Parathyroid adenoma (tissue), 2 donors: ENCODE data around the gene CDC25B.

ENCODE experiments used
- H2AFZ ChIP-seq: fragments of 300-600 bp; sonication (generic); one replicate; pipeline ENCODE4 v1.7.0; 2017; ENCODE audit warnings: antibody characterized with exemption, mild to moderate bottlenecking
- H3K27ac ChIP-seq: fragments of 300-600 bp; sonication (generic); one replicate; pipeline ENCODE4 v1.7.0; 2017
- H3K27me3 ChIP-seq: fragments of 300-600 bp; sonication (generic); one replicate; pipeline ENCODE4 v1.7.0; 2017; ENCODE audit warnings: low read length; ENCODE audit not compliant: control insufficient read depth, insufficient read depth
- H3K36me3 ChIP-seq: fragments of 300-600 bp; sonication (generic); one replicate; pipeline ENCODE4 v1.7.0; 2017; ENCODE audit warnings: low read length; ENCODE audit not compliant: control insufficient read depth, insufficient read depth
- H3K4me1 ChIP-seq: fragments of 300-600 bp; sonication (generic); one replicate; pipeline ENCODE4 v1.7.0; 2017; ENCODE audit warnings: control low read depth
- H3K4me2 ChIP-seq: fragments of 300-600 bp; sonication (generic); one replicate; pipeline ENCODE4 v1.7.0; 2017; ENCODE audit warnings: low read length
- H3K4me3 ChIP-seq: fragments of 300-600 bp; sonication (generic); one replicate; pipeline ENCODE4 v1.7.0; 2017; ENCODE audit warnings: low read depth, low read length
- H3K79me2 ChIP-seq: fragments of 300-600 bp; sonication (generic); one replicate; pipeline ENCODE4 v1.7.0; 2017; ENCODE audit warnings: control low read depth
- H3K9ac ChIP-seq: fragments of 300-600 bp; sonication (generic); one replicate; pipeline ENCODE4 v1.7.0; 2017; ENCODE audit warnings: mild to moderate bottlenecking
- H3K9me3 ChIP-seq: fragments of 300-600 bp; sonication (generic); one replicate; pipeline ENCODE4 v1.7.0; 2017; ENCODE audit warnings: low read length; ENCODE audit not compliant: control insufficient read depth
- TF ChIP-seq, protein P1 (sequence below): fragments of 300-600 bp; sonication (generic); IDR thresholded peaks from one replicate; pipeline ENCODE4 v1.7.0; 2017; ENCODE audit warnings: antibody characterized with exemption, mild to moderate bottlenecking
- donor health status: primary hyperparathyroidism.

CDC25B gene

DNA sequence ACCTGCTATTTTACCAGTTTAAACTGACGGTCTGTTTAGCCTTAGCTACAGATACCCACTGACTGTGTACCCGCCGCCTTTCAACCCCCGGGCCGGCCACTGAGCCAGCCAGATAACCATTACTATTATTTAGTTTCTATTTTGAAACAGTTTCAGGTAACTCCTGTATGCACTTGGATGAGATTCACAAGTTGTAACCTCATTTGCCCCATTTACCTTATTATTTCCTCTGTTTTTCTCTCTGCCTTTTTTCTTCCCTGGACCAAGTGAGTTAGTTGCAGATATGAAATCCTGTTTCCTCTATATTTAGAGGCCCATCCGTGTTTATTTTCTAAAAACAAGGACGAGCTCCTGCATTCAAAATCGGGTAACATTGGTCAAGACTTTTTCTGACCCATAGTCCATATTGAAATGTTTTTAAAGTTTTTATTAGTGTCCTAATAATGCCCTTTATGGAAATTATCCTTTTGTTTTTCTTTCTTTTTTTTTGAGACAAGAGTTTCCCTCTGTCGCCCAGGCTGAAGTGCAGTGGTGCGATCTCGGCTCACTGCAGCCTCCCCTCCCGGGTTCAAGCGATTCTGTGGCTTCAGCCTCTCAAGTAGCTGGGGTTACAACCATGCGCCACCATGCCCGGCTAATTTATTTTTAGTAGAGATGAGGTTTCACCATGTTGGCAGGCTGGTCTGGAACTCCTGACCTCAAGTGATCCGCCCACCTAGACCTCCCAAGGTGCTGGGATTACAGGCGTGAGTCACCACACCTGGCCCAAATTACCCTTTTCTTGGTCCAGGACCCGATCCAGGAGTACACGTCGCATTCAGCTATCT is 25.0 kb downstream of the CDC25B start:
- peak overlapping the region; percentile 98 for H3K27ac ChIP-seq
- peak overlapping the region; percentile 95 for H3K4me3 ChIP-seq
- peak overlapping the region; percentile 85 for H3K4me2 ChIP-seq
- no peaks in the 10 kb centered on the region for H3K9me3 ChIP-seq
- H3K79me2 ChIP-seq: no peaks in the 10 kb centered on the region
- TF ChIP-seq, protein P1, sequence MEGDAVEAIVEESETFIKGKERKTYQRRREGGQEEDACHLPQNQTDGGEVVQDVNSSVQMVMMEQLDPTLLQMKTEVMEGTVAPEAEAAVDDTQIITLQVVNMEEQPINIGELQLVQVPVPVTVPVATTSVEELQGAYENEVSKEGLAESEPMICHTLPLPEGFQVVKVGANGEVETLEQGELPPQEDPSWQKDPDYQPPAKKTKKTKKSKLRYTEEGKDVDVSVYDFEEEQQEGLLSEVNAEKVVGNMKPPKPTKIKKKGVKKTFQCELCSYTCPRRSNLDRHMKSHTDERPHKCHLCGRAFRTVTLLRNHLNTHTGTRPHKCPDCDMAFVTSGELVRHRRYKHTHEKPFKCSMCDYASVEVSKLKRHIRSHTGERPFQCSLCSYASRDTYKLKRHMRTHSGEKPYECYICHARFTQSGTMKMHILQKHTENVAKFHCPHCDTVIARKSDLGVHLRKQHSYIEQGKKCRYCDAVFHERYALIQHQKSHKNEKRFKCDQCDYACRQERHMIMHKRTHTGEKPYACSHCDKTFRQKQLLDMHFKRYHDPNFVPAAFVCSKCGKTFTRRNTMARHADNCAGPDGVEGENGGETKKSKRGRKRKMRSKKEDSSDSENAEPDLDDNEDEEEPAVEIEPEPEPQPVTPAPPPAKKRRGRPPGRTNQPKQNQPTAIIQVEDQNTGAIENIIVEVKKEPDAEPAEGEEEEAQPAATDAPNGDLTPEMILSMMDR: no peak
- H3K9ac ChIP-seq: peak overlapping the region; percentile 87
- H3K4me1 ChIP-seq: peaks cover 14% of the 10 kb centered on the region
- peak overlapping the region; percentile 84 for H2AFZ ChIP-seq
- no peaks in the 10 kb centered on the region for H3K36me3 ChIP-seq
- no peaks in the 10 kb centered on the region for H3K27me3 ChIP-seq

DNA sequence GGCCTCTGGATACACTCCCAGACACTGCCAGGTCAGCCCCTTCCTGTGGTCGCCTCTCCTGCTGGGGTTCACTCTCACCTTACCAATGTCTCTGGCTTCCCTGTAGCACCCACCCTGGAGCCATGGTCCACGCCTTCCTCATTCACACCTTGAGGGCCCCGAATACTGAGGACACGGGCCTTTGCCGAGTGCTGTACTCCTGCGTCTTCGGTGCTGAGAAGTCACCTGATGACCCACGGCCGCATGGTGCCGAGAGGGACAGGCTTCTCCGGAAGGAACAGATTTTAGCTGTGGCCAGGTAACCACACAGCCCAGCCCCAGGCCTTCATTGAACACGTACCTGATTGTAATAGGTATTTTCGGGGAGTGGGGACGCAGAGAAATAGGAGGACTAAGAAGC is 25.9 kb downstream of the CDC25B start:
- no peaks in the 10 kb centered on the region for H3K27me3 ChIP-seq
- no peaks in the 10 kb centered on the region for H3K36me3 ChIP-seq
- H2AFZ ChIP-seq: no peak overlapping the region
- peaks cover 14% of the 10 kb centered on the region for H3K4me1 ChIP-seq
- H3K27ac ChIP-seq: no peak overlapping the region
- H3K9ac ChIP-seq: no peak overlapping the region
- H3K9me3 ChIP-seq: no peaks in the 10 kb centered on the region
- H3K4me2 ChIP-seq: no peak overlapping the region
- TF ChIP-seq, protein P1: no peak
- no peak overlapping the region for H3K4me3 ChIP-seq
- H3K79me2 ChIP-seq: no peaks in the 10 kb centered on the region

DNA sequence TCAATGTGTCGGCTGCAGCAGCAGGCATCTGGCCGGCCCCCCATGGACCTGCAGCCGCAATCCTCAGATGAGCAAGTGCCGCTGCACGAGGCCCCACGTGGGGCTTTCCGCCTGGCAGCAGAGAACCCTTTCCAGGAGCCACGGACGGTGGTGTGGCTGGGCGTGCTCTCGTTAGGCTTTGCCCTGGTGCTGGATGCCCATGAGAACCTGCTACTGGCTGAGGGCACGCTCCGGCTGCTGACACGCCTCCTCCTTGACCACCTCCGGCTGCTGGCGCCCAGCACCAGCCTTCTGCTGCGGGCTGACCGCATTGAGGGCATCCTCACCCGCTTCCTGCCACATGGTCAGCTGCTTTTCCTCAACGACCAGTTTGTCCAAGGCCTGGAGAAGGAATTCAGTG is 27.8 kb downstream of the CDC25B start:
- no peaks in the 10 kb centered on the region for H3K79me2 ChIP-seq
- H2AFZ ChIP-seq: no peak overlapping the region
- no peak overlapping the region for H3K27ac ChIP-seq
- no peak overlapping the region for H3K4me2 ChIP-seq
- TF ChIP-seq, protein P1: no peak
- no peak overlapping the region for H3K4me3 ChIP-seq
- no peaks in the 10 kb centered on the region for H3K27me3 ChIP-seq
- H3K4me1 ChIP-seq: peaks cover 5% of the 10 kb centered on the region
- H3K9ac ChIP-seq: no peak overlapping the region
- H3K36me3 ChIP-seq: no peaks in the 10 kb centered on the region
- no peaks in the 10 kb centered on the region for H3K9me3 ChIP-seq

DNA sequence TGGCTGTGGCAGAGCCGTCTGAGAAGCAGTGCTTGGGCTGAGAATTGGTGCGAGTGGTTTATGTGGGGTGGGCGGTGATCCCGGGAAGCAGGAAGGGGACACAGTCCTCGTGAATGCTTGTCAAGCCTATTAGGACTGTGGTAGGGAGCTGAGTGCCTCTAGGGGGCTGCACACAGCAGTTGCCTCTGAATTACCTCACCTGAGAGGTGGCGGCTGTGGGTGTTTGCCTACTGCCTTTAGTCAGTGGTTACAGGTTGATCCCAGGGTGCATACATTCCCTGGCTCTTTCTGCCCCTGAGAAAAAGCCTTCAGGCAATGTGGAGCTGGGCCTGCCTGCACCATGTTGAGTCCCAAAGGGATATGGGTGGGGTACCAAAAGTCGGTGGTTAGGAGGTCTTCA is 29.4 kb downstream of the CDC25B start:
- Histone ChIP-seq H3K27ac (no peak overlapping the region), H3K36me3 (no peaks in the 10 kb centered on the region), H3K4me3 (no peak overlapping the region), H2AFZ (no peak overlapping the region), H3K4me1 (no peaks in the 10 kb centered on the region), H3K4me2 (no peak overlapping the region), H3K9me3 (no peaks in the 10 kb centered on the region), H3K27me3 (no peaks in the 10 kb centered on the region), H3K9ac (no peak overlapping the region), H3K79me2 (no peaks in the 10 kb centered on the region)
- TF ChIP-seq, protein P1: no peak

DNA sequence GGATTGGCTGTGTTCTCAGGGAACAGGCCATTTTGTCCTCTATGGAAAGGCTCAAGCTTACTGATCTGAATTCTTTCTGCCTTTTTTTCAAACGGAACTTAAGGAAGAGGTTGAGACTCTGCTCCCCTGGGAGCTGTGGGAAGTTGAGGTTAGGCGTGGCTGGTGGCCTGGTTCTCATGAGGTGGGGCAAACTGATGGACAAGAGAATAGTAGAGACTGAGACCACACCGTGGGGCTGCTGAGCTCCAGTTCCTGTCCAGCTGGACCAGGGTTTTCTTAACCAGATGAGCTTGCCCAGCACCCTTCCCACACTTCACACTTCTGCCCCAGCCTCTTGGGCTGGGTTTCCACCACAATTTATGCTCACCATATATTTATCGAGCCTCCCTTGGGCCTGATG is 30.3 kb downstream of the CDC25B start:
- H3K4me3 ChIP-seq: no peak overlapping the region
- H3K27ac ChIP-seq: no peak overlapping the region
- H3K9me3 ChIP-seq: no peaks in the 10 kb centered on the region
- H3K27me3 ChIP-seq: no peaks in the 10 kb centered on the region
- H3K79me2 ChIP-seq: no peaks in the 10 kb centered on the region
- H2AFZ ChIP-seq: no peak overlapping the region
- TF ChIP-seq, protein P1: no peak
- no peaks in the 10 kb centered on the region for H3K4me1 ChIP-seq
- H3K4me2 ChIP-seq: no peak overlapping the region
- H3K36me3 ChIP-seq: no peaks in the 10 kb centered on the region
- no peak overlapping the region for H3K9ac ChIP-seq
